HG03520 (cell line): ENCODE results near the gene PHRF1.
A peak's percentile ranks its signal among the peaks of the same experiment; 100 is the strongest.

Experiments used
- ATAC-seq: cut with Tn5 transposase; IDR thresholded peaks from one replicate; pipeline ENCODE4 v1.9.1; 2021; ENCODE audit warnings: mild to moderate bottlenecking, moderate library complexity; ENCODE audit not compliant: unreplicated experiment

PHRF1 gene

GRCh38 chr11:613369-613968, 37.2 kb downstream of the PHRF1 start:
- ATAC-seq = no peak

GRCh38 chr11:614021-614622, 37.9 kb downstream of the PHRF1 start:
- no peak for ATAC-seq

- ATAC-seq = peak; percentile 3
These were observed 38.6 kb downstream of the PHRF1 start for GRCh38 chr11:614623-615503.

- peak; percentile 68 for ATAC-seq
These were observed 39.4 kb downstream of the PHRF1 start, which contains the start of gene IRF7 for GRCh38 chr11:615504-616319. IRF7 (minus strand) TSS chr11:615950; CDS start chr11:615364, 586 bp downstream.

- ATAC-seq = no peak
These were observed 40.3 kb downstream of the PHRF1 start for GRCh38 chr11:616320-617198.

GRCh38 chr11:617199-617911, 41.1 kb downstream of the PHRF1 start:
- no peak for ATAC-seq

GRCh38 chr11:617912-618682, 41.8 kb downstream of the PHRF1 start:
- no peak for ATAC-seq

- no peak for ATAC-seq
These were observed 42.8 kb downstream of the PHRF1 start for GRCh38 chr11:618856-619627.

GRCh38 chr11:619628-620050, 43.4 kb downstream of the PHRF1 start:
- ATAC-seq = no peak

- ATAC-seq = no peak
These were observed 43.9 kb downstream of the PHRF1 start for GRCh38 chr11:620201-620600.

- ATAC-seq = no peak
These were observed 44.9 kb downstream of the PHRF1 start for GRCh38 chr11:620935-621814.

GRCh38 chr11:621838-622237, 45.6 kb downstream of the PHRF1 start:
- ATAC-seq = no peak

- ATAC-seq = no peak
These were observed 47.1 kb downstream of the PHRF1 start for GRCh38 chr11:623349-623869.

- no peak for ATAC-seq
These were observed 47.9 kb downstream of the PHRF1 start for GRCh38 chr11:623999-624704.

- ATAC-seq = no peak
These were observed 48.7 kb downstream of the PHRF1 start, which contains the start of gene CDHR5 for GRCh38 chr11:624705-625635. CDHR5 (minus strand) TSS chr11:624955; CDS start chr11:624902, 53 bp downstream.
